ENCODE data around the gene ATXN7L1. TPM values are rescaled to one million over a fixed set of nuclear protein-coding genes. Genes with fewer than 3 reads are reported as not detected.

Gene ATXN7L1
- total RNA-seq, 1 experiment from 2014 or later: 8.8 TPM

DNA sequence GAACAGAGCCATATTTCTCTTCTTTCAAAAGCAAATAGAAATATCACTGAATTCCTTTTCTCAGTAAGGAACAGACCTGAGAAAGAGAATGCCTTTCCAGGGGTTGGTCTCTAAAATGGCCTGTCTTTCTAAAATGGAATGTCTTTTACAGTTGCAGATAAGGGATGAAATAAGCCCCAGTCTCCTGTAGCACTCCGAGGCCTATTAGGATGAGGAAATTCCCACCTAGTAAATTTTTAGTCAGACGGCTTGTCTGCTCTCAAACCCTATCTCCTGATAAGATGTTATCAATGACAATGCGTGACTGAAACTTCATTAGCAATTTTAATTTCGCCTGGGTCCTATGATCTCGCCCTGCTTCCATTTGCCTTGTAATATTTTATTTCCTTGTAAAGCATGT is 292.2 kb downstream of the ATXN7L1 start:
- DNase-seq (ENCODE audit: low read depth): no peak

GRCh38 chr7:105583061-105583460 is 293.3 kb downstream of the ATXN7L1 start:
- no peak for DNase-seq (ENCODE audit: low read depth)

DNA sequence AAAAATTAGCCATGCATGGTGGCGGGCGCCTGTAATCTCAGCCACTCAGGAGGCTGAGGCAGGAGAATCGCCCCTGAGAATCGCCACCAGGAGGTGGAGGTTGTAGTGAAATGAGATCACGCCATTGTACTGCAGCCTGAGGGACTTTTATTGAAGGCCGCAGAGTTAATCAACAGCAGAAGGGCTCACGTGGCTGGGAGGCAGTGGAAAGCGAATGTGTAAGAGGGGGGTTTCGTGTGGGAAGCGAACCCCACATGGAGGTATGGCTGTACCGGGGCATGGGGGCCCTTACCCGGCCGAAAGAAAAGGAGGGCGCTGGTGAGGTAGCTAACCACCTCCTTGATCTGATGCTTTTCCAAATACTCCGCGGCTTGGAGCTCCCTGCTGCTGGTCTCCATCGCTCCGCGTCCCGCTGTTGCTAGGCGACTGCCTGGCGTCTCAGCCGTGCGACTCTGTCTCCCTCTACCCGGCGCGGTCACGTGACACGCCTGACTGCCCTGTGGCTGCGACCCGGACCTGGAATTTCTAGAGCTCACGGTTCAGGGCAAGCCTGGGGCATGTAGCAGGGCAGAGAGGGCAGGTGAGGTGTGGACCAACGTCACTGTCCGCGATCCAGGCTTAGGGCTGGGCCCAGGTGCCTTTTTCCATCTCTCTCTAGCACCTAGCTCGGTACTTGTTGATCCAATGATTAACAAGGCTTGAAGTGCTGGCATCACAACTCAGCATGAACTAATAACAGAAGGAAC is 295.2 kb downstream of the ATXN7L1 start, which contains the start of gene EFCAB10:
EFCAB10 (minus strand) TSS at position 428 of the 746 bp plus-strand sequence; CDS start at position 398, 30 bp downstream.
- peak; percentile 63 for DNase-seq (ENCODE audit: low read depth)

GRCh38 chr7:105580022-105580740 is 296.2 kb downstream of the ATXN7L1 start:
- DNase-seq (ENCODE audit: low read depth): peak; percentile 94

GRCh38 chr7:105578496-105578895 is 297.9 kb downstream of the ATXN7L1 start:
- no peak for DNase-seq (ENCODE audit: low read depth)

DNA sequence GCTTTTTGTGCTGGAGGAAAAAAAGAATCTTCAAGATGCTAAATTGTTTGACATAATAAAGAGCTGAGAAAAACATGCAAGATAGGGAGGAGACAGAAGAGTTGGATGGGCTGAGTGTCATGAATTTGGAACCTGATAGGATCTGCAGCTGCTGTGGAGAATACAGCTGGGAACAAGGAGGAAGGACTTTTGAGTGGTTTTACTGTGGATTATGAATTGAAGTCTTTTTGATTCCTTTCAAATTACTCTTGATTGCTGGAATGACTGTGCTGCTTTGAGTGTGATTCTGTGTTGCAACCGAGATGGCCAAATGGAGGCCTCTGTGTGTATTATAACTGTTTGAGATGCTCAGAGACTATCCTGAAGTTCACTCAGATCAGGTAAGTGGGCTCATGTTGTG is 299.1 kb downstream of the ATXN7L1 start:
- DNase-seq (ENCODE audit: low read depth): no peak

GRCh38 chr7:105571891-105572290 is 304.5 kb downstream of the ATXN7L1 start:
- no peak for DNase-seq (ENCODE audit: low read depth)

DNA sequence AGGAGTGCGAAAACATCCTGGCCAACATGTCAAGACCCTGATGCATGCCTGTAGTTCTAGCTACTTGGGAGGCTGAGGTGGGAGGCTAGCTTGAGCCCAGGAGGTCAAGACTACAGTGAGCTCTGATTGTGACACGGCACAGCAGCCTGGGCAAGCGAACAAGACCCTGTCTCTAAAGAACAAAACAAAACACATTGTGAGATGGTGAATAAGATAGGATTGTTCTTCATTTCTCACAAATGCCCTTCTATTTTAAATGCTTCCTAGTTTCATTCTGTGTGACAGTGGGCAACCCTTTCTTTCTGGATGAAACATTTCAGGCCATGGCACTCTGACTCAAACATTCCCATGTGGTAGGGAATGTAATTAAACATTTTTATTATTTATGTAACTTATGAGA is 308.6 kb downstream of the ATXN7L1 start:
- DNase-seq (ENCODE audit: low read depth): no peak

- no peak for DNase-seq (ENCODE audit: low read depth)
Observed at GRCh38 chr7:105567024-105567423, 309.4 kb downstream of the ATXN7L1 start.

- no peak for DNase-seq (ENCODE audit: low read depth)
Observed at GRCh38 chr7:105565190-105565589, 311.2 kb downstream of the ATXN7L1 start.

DNA sequence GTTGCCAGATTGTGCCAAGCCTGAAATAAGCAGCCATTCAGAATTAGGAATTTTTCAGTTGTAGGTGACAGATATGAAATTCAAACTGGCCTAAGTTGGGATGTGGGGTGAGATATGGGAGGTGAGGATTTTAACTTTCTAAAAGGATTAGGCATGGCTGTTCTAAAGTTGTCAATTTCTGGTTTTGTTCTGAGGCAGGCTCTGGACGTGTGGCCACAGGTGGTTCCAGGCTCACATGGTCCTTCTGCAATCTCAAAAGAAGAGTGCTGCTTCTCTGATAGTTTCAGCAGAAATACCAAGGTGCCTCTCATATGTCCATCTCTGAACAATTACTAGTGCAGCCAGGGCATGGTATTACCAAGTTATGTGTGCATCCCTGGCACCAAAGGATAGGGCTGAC is 316.5 kb downstream of the ATXN7L1 start:
- no peak for DNase-seq (ENCODE audit: low read depth)

Other genes with a start within 250 kb of the ATXN7L1 start
- 0.18 and 0.74 TPM in 2 replicates for gene CDHR3, start 86.7 kb upstream of the ATXN7L1 start, total RNA-seq (2014; rRNA removed; shearing (Covaris generic))
- gene SYPL1, start 235.7 kb upstream of the ATXN7L1 start, total RNA-seq (2014; rRNA removed; shearing (Covaris generic)): 67.9 and 69.7 TPM in 2 replicates

All from Daoy (cell line).